Amygdala (tissue), 56 donors: ENCODE results near the gene NEK6.
"Not testable (repeated sequence)": the region's sequence is repeated elsewhere in the genome, so short reads cannot be mapped to it uniquely, and the experiment has no call there.

Experiments
- DNase-seq, 56 donors: peaks; one replicate each; lab custom pipeline; 2025; lab: John Stamatoyannopoulos, UW

NEK6 gene

DNA sequence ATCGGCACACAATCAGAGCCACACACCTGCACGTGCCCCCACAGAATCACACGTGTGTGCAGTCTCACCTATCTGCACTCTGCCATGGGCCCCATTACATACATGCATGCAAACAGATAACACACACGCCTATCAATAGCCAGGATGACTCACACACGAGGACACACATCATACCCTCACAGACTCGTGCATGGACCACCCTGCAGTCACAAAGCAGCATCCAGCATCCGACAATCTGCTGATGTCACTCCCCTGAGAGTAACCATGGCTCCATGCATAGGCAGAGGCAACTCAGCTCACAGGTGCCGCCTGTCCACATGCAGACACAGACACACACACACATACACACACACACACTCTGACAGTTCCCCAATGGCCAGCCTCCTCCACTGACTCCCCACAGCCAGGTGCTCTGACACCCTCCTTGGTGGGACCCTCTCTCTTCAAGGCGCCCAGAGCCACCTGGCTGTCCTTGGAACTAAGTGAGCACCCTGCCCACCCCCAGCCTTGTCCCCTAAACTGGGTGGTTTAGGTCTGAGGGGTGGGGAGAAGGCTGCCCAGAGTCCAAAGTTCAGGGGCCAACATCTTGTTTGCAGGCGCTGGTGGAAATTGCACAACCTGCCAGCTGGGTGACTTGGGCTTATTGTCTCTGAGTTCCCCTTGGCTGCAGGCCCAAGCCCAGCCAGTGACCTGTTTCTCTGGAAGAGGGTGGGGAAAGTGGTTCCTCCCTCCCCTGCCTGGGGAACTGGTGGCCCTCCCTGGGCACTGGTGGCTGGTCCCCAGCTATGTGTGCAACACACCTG is 34.6 kb upstream of the NEK6 start:
- DNase-seq = peak in 42 of 56 donors; percentile 11 to 78 (median 48)

- no peak for DNase-seq
These were observed 31.8 kb upstream of the NEK6 start for GRCh38 chr9:124225945-124226344.

DNA sequence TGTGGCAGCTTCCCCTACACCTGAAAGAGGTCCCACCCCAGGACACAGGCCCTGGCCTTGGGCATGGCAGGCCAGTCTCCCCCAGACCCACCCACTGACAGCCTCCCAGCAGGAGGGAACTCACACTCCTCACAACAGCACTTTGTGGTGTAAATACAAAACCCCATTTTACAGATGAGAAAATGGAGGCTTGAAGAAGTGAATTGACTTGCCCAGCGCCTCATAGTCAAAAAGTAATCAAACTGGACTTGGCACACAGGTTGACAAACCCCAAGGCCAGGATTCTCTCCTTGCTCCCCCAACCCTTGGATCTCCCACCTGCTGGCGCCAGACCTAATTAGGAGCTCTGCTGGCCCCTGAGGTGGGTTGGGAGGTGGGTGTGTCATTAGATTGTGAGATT is 29.2 kb upstream of the NEK6 start:
- no peak for DNase-seq

DNA sequence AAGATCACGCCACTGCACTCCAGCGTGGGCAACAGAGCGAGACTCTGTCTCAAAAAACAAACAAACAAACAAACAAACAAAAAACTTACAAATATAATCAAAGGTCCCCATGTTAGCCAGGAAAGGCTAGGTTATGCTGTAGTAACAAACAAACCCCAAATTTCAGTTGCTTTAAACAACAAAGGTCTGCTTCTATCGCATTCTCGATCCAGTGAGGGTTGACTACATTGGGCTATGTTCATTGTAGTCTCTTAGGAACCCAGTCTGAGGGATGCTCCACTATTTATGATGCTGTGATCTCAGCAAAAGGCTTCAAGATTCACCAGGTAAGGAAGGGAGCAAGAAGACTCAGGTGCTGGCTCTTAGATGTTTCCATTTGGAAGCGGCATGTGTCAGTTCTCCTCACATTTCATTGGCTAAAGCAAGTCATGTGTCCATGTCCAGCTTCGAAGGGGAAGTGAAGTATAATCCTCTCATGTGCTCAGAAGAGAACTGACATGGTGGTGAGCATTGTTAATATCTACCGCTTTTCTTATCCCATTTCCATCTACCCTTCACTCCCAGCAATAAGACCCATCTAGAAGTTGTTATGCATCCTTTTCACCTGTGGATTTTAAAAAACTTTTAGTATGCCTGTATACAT is 26.5 kb upstream of the NEK6 start:
- DNase-seq = no peak

DNA sequence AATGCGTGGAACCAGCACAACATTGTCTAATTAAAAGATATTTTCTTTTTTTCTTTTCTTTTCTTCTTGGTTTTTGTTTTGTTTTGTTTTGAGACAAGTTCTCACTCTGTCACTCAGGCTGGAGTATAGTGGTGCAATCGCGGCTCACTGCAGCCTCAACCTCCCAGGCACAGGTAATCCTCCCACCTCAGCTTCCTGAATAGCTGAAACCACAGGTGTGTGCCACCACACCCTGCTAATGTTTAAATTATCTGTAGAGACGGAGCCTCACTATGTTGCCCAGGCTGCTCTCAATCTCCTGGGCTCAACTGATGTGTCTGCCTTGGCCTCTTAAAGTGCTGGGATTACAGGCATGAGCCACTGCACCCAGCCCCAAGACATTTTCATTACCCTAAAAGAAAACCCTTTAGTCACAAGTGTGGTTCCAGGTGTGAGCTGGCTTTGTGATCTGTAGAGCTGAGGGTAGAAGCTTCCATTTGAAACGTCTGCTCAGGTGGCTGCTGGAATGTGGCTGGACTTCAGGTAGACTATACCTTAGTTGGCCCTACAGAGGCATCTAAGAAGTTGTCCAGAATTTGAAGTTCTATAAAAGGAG is 19.1 kb upstream of the NEK6 start:
- DNase-seq = no peak

DNA sequence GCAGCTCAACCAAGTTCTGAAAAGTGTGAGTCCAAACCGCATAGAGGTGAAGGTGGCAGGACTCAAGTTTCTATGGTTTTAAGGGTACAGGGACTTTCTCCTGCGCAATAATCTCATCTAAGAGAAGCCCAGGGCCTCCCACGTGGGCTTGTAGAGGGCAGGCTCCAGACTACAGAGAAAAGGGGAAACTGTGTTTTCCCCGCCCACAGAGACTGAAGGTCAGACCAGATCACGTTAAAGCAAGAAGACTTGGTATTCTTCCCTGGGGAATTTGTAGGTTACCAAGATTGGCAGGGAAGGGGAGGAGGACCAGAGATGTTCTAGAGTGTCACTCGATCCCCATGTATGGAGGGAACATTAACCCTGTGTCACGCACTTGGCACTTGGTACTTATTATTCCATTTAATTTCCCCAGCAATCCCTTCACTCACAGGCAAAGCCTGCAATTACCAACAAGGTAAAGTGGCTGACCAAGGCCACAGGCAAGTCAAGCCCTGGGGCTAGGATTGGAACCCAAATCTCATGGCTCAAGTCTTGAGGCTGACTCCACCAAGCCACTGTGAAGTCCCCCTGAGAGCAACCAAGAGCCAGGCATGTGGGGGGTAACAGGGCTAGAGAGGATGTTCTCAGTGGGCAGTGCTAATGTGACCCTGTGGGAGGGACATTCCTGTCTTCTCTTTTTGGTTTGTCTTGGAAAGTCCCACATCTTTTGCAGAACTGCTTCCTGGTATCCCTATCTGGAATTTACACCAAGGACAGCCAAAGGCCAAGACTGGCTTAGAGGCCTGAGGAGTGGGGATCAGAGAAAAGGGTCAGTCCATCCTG is 18.3 kb upstream of the NEK6 start:
- DNase-seq = peak in 3 of 56 donors; percentile 25 to 52 (median 34)

GRCh38 chr9:124242331-124243194 is 15.2 kb upstream of the NEK6 start:
- no peak for DNase-seq

DNA sequence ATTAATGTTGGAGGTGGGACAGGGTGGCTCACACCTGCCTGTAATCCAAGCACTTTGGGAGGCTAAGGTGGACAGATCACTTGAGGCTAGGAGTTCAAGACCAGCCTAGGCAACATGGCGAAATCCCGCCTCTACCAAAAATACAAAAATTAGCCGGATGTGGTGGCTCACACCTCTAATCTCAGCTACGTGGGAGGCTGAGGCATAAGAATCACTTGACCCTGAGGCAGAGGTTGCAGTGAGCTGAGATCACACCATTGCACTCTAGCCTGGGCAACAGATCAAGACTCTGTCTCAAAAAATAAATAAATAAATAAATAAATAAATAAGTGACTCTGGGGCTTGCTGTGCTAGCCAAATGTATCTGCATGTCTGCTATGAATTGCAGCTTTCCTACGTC is 10.4 kb upstream of the NEK6 start:
- DNase-seq = not testable (repeated sequence)

DNA sequence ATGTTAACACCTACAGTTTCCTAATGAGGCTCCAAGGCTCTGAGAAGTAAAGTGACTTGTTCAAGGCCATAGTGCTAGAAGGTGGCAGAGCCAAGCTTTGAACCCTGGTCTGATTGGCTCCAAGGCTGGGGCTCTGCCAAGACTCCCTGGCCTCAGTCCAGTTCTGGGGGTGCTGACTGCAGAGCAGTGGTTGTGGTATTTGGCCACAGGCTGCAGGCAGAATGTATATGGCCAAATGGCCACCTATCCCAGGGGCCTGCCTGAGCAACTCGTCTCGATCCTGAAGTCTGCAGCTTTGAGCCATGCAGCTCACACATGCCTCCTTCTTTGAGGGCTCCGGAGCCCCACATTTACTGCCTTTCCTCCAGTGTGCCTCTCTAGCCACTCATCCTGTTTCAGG is 9.7 kb upstream of the NEK6 start:
- DNase-seq = no peak

DNA sequence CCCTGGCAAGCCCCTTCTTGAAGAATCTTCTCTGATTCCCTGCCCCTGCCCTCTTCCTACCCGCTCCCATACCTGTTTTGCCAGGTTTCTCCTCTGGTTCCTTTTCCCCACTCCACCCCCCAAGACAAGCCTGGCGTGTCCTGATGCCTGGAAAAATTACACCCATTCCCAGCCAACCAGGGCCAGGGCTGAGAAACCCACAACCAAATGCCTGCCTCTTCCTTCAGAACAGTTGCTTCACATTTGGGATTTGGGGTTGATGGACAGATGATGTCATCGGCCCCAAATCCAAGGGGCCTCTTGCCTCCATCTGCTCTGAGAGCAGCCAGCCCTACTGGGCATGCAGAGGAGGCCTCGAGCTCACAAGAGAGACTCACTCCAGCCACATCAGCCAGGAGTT is 8.8 kb upstream of the NEK6 start:
- no peak for DNase-seq

GRCh38 chr9:124251204-124251603 is 6.5 kb upstream of the NEK6 start:
- DNase-seq = no peak

DNA sequence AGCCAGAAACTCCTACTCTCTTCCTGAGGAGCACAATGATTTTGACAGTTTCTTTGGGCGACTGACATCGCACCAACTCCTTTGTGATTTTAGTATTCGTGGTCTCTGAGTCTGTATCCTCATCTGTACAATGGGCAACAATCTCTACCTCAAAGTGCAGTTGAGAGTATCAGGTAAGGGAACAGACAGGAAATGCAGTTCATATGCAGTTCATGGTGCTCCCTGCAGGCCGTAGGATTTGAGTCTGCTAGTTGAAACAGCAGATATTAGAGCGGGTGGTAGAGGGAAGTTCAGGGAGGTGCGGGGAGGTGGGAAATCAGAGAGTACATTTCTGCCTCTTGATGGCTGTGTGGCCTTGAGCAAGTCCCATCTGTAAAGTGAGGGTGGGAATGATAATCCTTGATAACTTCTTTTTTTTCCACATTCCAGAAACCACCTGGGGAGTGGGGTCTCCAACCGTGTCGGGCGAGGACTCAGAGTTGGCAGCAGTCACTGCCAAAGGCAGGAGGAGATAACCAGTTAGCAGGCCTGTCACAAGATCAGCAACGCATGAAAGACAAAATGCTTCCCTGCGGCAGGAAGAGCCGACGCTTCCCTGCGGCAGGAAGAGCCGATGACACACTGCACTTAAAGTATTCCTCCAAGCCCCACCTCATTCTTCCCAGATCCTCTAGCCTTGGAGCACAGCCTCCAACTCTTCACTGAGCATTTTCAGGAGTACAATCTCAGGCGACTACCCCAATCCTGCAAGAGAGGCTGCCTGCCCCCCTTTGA is 6.0 kb upstream of the NEK6 start:
- DNase-seq = no peak

DNA sequence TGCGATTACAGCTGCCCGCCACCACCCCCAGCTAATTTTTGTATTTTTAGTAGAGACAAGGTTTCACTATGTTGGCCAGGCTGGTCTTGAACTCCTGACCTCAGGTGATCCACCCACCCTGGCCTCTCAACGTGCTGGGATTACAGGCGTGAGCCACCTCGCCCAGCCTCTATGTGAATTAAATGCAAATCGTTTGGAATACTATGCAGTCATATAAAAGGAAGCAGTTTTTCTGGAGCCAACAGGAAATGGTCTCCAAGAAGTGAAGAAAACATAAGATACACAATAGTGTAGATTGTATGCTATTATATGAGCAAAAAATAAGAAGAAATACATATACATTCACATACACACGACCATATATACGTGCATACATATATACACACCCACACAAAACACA is 4.9 kb upstream of the NEK6 start:
- not testable (repeated sequence) for DNase-seq

DNA sequence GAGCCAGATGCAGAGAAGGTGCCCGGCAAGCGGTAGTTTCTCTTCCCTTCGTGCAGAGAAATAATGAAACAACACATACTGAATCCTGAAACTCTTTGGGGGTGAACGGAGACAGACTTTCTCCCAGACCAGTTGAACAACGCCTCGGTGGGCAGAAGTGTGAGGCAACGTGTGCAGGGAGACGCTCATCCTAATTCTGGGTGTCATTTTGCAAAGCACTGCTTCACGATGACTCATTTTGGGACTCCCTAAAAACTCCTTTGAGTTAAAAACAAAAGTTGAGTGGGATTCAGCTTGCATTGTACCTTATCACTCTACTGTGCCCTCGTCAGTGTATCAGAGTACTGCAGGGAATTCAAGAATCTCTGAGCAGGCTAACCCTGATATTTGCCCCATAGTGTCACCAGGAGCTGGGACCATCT is 3.5 kb upstream of the NEK6 start:
- DNase-seq = no peak

- no peak for DNase-seq
These were observed 2.5 kb upstream of the NEK6 start for GRCh38 chr9:124255222-124255621.

DNA sequence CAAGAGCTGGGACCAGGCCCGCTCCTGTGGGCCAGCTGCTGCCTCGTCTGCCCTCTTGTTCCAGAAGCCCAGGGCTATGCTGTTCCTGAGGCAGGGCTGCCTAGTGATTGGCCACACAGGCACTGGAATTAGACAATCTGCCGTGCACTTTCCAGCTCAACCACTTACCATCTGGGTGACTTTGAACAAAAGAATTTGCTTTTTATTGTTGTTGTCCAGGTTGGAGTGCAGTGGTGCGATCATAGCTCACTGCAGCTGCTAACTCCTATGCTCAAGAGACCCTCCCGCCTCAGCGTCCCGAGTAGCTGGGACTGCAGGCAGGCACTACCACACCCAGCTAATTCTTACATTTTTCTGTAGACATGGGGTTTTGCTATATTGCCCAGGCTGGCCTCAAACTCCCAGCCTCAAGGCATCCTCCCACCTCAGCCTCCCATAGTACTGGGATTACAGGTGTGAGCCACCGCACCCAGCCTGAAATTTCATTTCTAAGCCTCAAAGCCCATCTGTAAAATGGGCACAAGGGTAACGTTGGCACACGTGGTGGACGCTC is 1.2 kb upstream of the NEK6 start:
- no peak for DNase-seq

DNA sequence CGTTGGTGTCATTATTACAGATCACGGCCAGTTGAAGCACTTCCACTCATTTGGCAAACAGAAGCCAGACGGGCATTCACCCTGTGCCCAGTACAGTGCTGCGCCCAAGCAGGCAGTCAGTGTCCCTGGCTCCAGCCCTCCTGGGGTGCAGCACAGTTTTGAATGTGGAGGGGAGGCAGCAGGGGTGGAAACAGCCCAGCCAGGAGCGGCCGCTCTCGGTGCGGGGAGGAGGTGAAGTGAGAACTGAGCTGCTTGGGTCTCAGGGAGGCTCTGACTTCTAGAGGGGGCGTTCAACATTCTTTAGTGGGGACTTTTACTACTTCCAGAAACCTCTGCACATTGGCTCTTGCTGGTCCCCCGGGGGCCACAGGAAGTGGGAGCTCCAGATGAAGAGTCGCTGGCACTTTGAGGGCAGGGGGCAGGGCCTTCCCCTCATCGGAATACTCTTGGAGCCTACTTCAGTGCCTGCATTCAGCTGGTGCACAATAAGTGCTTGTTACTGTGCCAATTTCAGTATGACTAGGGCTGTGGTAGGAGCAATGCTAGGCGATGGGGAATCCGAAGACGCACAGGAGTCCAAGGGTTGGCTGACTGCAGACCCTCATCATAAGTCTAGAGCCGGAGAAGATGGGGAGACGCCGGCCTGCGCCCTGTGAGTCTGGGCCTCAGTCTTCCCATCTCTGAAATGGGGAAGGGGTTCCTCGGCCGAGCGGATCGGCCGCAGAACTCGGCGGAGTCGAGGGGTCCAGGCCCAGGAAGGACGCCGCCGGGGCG is 492 bp upstream of the NEK6 start:
- DNase-seq = no peak

DNA sequence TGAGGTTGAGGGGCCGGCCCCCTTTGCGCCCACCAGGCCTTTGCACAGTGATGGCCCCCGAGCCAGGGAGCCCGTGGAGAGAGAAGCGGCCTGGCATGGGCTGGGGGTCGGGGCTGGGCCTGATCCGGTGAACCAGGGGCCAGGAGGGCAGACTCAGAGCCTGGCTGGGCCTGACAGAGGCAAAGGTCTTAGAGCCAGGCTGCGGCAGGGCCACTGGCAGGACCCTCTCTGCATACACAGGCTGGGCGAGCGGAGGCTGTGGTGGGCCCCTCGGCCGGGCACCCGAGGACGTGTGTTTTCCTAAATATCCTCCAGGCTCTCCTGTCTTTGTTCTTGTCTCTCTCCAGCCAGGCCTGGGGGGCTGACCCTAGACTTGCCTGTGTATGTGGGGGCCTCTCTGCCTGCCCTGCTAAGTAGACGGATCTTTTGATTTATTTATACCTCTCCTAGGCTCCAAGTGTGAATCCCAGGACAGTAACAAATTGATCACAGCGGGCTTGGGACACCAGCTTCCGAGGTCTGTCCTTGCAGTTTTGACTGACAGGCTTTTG is 933 bp downstream of the NEK6 start:
- DNase-seq = peak in 1 of 56 donors; percentile 22
